Activated CD8-positive, alpha-beta memory T cell treated with anti-CD3 and anti-CD28 coated beads, Interleukin-2, amount 50 U/mL, for 24 hours (primary cell): ENCODE data around the gene SPDYE1.
"Not testable (repeated sequence)": the region's sequence is repeated elsewhere in the genome, so short reads cannot be mapped to it uniquely, and the experiment has no call there.

ENCODE experiments used
- DNase-seq: peaks from one replicate; pipeline ENCODE4 v3.0.0-alpha.2; 2020; ENCODE audit errors: extremely low read depth

SPDYE1 gene, protein sequence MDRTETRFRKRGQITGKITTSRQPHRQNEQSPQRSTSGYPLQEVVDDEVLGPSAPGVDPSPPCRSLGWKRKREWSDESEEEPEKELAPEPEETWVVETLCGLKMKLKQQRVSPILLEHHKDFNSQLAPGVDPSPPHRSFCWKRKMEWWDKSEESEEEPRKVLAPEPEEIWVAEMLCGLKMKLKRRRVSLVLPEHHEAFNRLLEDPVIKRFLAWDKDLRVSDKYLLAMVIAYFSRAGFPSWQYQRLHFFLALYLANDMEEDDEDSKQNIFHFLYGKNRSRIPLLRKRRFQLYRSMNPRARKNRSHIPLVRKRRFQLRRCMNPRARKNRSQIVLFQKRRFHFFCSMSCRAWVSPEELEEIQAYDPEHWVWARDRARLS

DNA sequence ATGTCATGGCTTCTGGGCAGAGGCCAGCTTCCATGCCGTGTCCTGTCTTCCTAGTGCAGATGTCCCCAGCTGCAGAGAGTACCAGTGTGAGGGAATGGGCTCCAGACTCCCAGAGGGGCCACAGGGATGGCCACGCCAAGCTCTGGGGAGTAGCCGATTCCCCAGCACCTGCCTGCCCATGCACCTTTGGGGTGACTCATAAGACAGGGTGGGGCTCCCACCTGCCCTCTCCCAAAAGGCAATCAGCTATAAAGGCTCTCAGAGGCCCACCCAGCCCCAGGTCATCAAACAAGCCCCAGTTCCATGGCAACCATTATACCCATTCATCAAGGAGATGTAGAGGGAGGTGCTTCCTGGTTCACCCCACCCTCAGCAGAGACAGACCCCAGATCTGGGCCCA, at the start of gene SPDYE1:
SPDYE1 (plus strand) TSS at position 366 of the 400 bp plus-strand sequence. CDS start 2,053 bp downstream, outside the sequence.
- DNase-seq: not testable (repeated sequence)

DNA sequence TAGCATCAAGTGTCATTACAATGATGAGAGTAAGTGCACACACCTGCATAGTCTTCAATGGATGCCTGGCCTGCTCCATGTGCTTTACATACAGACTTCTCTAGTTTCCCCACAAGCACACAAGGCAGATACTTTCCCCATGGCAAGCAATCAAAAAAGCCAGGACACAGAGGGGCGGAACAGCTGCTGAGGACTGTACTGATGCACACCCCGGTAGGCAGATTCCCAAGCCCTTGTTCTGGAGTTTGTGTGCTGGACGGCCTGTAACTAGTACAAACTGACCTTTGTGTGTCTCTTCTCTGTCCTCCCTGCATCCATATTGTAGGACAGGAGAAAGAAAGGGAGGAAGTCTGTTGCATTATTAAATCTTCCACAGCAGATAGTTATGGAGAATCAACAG, 45.7 kb upstream of the SPDYE1 start:
- DNase-seq: no peak

DNA sequence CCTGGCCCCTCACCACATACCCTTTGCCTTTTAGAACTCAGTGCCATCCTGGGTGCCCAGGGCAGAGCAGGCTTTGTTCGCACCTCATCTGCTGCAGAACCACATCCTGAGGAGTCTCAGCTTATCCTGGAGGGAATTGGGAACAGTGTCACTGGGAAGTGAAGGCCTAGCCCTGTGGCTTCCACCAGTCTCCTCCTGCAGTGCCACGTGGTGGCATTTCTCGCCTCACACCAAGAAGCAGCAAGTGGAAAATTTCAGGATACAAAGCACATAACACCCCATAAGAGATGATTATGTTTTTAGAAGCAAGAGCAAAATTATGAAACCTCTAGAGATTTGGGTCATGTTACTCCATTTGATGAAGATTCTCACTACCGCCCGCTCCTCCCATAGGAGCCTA, 44.6 kb upstream of the SPDYE1 start:
- no peak for DNase-seq

DNA sequence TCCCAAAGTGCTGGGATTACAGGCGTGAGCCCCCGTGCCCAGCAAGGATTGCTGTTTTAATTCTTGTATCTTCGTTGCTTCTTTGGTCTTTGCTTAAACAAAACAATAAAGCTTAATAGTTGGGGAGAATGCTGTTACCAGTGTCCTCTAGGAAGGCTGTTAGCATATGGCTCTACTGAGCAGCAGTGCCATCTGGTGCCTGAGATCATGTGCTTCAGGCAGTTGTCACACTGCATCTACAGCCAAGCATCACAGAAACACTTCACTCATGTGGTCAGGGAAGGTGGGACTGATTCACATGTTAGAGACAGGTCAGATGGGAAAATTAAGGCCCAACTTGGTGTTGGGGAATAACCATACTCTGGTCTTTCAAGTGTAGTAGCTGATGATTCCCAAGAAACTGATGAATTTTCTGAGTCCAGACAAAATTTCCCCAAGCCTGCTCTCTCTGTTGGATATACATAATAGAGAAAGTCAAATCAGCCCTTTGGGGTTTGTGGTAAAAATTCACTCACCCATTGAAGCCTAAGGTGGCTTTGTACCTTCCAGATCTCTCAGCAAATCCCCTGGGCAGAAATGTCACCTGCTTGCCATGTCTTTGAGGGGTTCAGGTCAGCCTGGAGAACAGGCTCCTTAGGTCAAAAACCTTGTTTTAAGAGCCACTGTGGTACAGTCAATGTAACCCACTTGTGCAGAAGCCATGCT, 43.0 kb upstream of the SPDYE1 start:
- no peak for DNase-seq

DNA sequence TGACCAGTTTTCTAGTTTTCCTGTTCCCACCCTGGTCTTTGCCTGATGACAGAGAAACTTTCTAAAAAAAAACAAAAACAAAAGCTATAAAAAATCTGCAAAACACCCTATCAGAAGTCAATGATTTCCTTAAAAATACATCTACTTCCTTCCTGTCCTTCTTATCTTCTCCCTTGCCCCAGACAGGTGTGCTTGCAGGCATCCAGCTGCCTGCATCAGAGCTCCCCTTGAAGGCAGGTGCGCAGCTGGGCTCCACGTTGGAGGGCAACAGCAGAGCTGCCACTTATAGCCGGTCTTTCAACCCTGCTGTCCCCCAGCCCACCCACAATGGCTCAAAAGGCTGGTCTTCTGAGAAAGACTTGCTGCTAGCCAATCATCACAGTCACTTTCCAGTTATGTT, 41.7 kb upstream of the SPDYE1 start:
- no peak for DNase-seq

DNA sequence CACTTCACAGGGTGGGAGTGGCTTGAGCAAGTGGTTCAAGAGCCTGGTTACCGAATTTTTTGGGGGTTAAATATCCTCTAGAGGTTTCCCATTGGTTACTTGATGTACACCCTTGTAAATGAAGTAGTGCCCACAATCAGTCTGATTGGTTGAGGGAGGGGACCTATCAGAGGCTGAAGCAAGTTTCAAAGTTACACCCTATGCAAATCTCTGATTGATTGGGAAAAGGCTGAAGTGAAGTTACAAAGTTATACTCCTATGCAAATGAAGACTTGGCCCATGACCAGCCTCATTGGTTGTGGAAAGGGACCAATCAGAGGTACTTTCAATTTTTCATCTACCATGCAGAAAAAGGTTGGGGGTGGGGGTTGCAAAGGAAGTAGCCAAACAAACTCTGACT, 36.8 kb upstream of the SPDYE1 start:
- no peak for DNase-seq

DNA sequence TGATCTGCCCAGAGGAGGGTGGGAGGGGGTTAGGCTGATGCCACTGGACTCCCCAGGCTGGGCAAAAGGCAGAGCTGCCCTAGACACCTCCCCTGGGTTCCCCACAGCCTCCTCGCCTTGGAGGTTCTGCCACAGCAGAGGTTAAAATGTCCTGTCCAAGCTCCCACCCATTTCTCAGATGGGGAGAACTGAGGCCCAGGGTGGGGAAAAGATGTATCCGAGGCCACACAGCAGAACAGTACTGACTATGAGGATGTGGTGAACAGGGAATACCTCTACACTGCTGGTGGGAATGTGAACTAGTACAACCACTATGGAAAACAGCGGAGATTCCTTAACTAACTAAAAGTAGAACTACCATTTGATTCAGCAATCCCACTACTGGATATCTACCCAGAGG, 31.3 kb upstream of the SPDYE1 start:
- DNase-seq: not testable (repeated sequence)

DNA sequence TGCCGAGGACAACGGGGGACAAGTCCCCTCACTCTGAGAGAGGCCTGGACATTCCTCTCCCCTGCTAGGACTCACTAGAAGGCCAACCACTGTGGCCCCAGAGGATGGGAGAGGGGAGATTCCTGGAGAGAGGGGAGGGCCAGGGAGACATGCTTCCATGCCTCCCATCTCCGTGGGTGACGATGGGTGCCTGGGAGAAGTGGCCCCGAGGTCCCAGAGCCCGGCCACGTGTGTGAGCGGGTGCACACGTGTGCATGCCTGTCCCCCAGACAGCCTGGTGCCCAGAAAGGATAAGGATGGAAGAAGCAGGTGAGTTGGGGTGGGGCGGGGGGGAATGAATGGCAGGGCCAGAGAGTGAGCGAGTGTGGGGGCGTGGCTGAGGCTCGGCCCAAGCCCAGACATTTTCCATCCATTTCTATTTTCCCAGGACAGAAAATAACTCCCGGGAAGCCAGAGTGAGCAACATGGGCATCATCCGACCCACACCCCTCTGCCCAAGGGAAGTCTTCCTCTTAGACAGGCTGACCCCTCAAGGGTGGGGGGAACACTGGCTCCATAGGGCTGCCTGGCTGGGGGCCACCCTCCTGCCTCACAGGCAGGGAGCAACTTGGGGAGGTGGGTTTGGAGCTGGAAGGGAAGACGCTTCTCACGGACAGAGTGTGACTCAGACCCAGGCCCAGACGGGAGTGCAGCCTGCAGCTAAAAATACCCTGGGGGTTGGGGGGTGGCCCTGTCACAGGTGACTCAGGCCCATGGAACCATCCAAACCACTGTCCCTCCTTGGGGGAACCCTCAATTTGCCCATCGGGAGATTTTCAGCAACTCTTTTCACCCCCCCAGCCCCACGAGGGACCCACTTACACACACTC, 29.3 kb upstream of the SPDYE1 start:
- DNase-seq: not testable (repeated sequence)

DNA sequence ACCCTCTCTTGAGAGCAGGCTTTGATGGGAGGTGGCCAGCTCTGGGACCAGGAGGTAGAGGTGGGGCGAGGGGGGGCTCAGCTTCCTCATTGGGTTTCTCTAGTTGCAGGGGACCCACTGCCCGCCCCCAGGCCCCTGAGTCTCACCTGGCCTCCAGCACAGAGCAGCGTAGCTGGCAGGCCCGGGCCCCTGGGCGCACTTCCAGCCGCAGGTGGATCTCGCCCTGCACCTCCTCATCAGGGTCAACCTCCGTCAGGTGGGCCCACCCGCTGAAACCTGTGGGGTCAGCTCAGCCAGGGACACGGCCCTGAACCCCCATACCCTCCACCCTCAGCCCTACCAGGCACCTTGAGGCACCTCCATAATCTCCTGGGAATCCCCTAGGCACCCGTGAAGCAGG, 28.1 kb upstream of the SPDYE1 start:
- not testable (repeated sequence) for DNase-seq

DNA sequence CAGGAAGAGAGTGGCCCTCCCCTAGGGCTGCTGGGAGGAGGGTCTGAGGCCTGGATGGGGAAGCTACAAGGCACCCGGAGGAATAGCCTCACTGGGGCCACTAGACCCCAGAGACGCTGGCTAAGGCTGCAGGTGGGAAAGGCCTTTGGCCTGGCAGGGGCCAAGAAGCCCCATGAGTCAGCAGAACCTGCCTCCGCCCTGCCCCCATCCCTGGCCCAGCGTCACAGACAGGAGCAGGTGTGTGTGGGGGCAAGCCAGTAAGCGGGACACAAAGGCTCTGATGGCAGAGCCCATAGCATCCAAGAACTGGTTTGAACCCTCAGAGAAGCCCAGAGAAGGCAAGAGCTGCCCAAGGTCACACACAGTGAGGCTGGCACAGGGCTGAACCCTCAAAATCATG, 27.0 kb upstream of the SPDYE1 start:
- not testable (repeated sequence) for DNase-seq

DNA sequence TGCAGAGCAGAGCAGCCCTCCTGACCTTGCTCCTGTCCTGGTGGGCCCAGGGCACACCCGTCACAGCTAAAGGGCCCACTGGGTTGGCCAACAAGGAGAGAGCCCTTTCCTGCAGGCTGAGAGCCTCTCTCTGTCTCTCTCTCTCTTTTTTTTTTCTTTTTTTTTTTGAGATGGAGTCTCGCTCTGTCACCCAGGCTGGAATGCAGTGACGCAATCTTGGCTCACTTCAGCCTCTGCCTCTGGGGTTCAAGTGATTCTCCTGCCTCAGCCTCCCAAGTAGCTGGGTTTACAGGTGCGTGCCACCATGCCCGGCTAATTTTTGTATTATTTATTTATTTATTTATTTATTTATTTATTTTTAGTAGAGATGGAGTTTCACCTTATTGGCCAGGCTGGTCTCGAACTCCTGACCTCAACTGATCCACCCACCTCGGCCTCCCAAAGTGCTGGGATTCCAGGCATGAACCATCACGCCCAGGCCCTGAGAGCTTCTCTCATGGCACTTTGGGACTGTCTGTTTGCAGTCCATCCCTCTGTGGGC, 23.6 kb upstream of the SPDYE1 start:
- not testable (repeated sequence) for DNase-seq

DNA sequence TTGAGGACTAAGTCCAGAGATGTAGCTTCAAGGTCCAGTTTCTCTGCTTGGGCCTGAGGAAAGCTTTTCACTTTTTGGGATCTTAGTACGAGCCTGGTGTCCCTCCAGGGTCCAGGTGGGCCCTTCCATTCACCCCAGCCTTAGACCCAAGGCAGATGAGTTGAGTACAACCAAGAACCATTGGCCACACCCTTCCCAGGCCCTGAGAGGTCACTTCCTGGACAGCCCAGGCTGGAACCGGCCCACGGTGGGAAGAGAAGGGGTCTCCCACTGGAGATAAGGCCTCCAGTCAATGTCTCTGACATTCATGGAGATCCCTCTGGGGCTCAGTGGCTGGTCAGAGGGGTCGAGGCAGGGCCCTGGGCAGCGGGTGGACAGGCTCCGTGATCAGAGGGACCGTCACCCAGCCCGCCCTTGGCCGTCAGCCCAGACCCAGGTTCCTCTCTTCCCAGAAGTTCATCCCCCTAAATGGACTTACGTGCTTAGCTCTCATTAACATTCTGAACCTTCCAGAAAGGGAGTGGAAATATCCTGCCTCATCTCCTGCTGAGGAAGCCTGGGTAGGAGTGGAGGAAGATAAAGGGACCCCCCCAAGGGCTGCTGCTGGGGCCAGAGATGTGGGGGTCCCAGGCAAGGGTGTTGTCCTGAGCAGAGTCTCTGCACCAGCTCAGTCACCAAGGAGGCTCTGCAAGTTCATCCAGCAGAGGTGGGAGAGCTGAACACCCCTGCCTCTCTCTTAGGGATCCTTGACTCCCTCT, 22.8 kb upstream of the SPDYE1 start:
- DNase-seq: not testable (repeated sequence)

DNA sequence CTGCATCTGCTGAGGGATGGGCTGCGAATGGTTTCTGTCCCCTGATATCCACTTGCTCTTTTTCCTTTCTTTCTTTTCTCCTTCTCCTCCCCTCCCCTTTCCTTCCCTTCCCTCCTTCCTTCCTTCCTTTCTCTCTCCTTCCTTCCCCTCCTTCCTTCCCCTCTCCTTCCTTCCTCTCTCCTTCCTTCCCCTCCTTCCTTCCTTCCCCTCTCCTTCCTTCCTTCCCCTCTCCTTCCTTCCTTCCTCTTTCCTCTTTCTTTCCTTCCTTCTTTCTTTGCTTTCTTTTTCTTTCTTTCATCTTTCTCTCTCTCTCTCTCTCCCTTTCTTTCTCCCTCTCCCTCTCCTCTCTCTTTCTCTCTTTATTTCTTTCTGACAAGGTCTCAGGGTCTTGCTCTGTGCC, 20.2 kb upstream of the SPDYE1 start:
- no peak for DNase-seq

DNA sequence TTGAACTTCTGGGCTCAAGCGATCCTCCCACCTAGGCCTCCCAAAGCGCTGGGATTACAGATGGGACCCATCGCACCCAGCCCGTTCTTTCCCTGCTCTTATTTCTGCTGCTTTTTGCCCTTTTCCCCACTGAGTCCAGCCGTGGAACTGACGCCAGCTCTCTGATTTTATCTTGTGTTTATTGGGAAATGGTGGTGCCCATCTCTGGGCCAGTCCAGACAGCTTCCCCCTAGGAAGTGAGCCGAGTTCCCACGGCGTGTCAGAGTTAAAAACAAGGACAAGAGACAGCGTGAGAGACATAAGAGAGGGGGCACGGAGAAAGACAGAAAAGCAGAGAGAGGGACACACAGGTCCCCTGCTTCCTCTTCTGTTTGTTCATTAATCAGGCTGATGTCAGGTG, 19.6 kb upstream of the SPDYE1 start:
- DNase-seq: not testable (repeated sequence)

DNA sequence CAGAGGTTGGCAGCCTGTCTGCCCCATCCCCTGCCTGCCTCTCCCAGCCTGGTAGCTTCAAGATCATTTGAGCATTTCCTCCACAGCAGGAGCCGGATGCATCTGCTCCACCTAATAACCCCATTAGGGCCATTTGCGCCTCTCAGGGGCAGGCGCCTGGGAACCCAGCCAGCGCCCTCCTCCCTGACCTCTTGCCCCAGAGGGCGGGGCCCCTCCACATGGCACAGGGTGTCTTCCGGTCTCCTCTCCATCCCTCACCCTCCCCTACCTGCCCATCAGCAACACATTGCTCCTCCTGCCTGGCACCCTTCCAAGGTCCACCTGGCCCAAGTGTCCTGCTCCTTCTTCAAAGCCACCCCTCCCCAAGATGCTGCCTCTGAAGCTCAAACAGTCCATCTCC, 14.8 kb upstream of the SPDYE1 start:
- DNase-seq: not testable (repeated sequence)

DNA sequence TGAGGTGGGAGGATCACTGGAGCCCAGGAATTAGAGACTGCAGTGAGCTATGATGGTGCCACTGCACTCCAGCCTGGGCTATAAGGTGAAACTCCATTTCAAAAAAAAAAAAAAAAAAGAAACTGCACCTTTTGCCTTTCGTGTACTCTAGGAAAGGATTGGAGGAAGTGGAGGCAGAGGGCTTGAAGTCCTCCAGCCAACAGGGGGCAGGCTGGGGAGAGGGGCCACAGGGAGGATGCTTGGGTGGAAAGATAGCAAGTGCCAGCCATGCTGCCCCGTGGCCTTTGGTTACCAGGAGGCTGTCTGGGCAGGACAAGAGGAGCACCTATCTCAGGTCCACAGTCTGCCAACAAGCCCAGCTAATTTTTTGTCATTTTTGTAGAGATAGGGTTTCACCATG, 14.0 kb upstream of the SPDYE1 start:
- DNase-seq: not testable (repeated sequence)

DNA sequence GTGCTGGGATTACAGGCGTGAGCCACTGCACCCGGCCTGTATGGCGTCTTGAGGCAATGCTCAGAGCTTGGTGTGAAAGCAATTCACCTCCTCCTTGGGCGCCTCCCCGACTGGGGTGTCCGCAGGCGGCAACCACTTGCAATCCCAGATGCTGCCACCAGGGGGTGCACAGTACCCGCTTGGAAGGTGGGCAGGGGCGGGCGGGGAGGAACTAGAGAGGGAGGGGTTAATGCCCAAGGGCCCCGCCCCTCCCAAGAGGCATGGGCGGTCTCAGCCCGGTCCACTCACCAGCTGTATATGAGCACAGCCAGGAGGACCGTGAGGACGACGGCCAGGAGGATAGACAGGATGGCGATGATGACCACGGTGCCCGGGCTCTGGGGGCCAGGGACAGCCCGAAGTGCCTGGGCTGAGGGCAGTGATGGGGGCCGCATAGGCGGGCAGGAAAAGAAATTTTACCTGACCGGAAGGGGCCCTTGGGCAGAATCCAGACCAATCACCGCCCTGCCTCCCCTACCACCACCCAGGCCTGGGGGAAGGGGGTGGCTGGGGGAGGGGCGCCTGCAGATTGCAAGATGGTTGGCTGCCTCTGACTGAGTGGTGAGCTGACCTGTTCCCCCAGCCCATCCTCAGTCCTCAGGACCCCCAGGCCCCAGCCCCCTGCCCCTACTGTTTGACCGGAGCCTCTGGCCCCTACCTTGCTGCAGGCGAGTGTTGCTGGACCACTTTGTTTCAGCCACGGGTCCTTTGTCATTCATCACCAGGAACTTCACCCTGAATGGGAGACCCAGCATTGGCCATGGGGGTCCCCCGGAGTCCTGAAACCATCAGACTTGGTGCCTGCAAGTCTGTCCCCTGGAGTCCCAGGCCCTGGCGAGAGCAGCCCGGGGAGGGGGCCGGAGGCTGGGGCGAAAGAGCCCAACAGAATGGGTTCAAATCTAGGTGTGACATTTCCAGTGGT, 11.5 kb upstream of the SPDYE1 start:
- DNase-seq: peak; percentile 75

DNA sequence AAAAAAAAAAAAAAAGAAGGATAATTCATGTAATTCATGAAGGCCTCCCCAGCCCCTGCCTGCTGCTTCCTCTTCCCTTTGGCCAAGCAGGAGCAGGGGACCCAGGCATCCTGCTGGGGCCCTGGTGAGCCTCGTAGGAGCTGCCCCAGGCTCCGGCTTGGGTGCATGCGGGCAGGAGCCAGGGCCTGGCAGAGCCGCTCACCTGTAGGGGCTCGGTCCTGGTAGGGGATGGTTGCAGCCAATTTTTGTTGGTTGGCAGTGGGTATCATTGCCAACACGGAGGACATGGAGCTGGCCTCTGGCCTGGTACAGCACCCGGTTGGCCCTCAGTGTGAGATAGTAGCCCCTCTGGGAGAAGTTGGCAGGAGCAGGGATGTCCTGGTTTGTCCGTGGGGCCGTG, 10.2 kb upstream of the SPDYE1 start:
- not testable (repeated sequence) for DNase-seq

DNA sequence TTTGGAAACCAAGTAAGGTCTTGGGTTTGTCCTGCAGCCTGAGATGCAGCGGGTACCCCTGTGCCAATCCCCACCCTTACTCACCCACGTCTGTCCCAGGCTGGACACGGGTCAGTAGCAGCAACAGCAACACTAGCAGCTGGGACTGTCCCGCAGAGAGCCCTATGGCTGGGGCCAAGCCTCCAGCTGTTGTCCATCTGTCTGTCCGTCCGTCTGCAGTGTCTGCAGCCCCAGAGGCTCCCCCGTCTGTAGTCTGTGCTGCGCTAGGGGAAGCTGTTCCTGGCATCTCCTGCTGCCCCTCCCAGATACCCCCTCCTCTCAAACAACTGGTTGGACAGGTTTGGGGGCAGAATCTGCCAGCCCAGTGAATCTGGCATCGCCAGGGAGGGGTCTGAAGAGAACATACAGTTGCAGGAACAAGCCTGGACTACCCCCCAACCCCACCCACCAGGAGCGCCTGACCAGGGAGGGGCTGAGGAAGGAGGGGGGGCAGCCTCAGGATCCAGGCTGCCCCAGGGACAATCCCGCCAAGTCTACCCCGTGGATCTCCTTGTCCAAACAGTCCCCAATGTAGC, 7.6 kb upstream of the SPDYE1 start:
- not testable (repeated sequence) for DNase-seq

DNA sequence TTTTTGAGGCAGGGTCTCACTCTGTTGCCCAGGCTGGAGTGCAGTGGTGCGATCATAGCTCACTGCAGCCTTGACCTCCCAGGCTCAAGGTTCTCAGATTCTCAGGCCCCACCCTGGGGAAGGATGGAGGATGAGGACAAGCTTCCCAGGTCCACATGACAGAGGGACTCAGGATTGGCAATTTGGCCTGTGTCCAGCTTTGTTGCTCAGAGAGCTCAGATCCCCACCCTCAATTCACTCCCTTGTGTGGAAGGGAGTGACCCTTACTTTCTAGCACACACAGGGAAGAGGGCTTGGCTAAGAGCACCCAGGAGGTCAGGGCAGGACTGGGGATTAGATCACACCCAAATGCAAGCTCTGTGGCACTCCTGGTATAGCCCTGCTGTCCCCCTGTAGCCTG, 6.9 kb upstream of the SPDYE1 start:
- DNase-seq: not testable (repeated sequence)
